GM19467 (cell line): ENCODE data around the gene EBLN2.

Experiments
- ATAC-seq: cut with Tn5 transposase; IDR thresholded peaks from one replicate; pipeline ENCODE4 v1.9.1; 2021; ENCODE audit warnings: mild to moderate bottlenecking, moderate library complexity; ENCODE audit not compliant: unreplicated experiment

The EBLN2 gene

GRCh38 chr3:73061416-73061815 is at the start of gene EBLN2:
Gene EBLN2 (plus strand): TSS chr3:73061659. CDS start chr3:73062082, 423 bp downstream.
- ATAC-seq, result no peak

- no peak for ATAC-seq
Observed at GRCh38 chr3:73018298-73018697, 43.2 kb upstream of the EBLN2 start.

DNA sequence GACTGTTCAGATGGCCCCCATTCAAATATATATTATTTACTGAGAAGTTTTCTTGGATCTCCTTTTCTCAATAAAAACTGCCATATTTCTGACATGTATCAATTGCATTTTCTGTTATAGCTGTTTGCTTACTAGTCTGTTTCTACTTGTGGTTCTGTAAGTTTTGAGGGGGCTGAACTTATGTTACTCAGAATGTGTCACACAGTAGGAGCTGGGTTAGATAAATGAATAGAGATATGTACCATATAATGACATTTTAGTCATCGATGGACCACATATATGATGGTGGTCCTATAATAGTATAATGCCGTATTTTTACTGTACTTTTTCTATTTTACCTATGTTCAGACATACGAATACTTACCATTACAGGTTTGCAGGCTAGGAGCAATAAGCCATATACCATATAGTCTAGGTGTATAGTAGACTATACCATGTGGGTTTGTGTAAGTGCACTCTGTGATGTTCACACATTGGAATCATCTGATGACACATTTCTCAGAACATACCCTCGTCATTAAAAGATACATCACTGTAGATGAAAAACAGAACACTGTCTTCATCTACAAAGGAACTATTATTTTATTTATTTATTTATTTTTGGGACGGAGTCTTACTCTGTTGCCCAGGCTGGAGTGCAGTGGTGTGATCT is 42.5 kb upstream of the EBLN2 start:
- ATAC-seq, result no peak

- ATAC-seq, result no peak
Observed at GRCh38 chr3:73021301-73021835, 40.1 kb upstream of the EBLN2 start.

DNA sequence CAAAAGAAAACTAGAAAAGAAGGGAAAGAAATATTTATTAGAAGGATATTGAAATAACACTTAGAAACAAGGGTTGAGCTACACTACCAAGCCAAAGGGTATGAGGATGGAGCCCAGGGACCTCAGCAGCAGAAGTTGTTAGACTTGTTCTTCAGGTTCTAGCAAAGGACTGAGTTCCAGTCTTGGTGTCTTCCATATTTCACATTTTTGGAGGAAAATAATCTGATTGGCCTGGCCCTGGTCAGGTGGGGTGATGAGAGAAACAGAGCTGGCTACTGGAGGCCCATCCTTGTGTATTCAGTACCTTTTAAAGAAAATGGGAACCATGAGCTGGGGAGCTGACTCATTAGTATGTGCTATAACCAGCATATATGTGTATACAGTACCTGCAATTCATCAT is 36.6 kb upstream of the EBLN2 start:
- no peak for ATAC-seq

GRCh38 chr3:73026111-73026759 is 35.2 kb upstream of the EBLN2 start:
- no peak for ATAC-seq

- no peak for ATAC-seq
Observed at GRCh38 chr3:73026760-73027113, 34.7 kb upstream of the EBLN2 start.

DNA sequence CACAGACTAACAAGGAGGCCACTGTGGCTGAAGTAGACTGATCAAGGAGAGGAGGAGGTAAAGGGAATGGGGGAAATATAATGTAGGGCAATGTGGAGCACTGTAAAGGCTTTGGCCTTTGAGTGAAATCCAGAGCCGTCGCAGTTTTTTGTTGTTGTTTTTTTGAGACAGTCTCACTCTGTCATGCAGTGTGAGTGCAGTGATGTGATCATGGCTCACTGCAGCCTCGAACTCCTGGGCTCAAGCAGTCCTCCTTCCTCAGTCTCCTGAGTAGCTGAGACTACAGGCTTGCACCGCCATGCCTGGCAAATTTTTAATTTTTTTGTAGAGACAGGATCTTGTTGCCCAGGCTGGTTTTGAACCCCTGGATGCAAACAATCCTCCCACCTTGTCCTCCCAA is 32.7 kb upstream of the EBLN2 start:
- ATAC-seq, result no peak

GRCh38 chr3:73029321-73029796 is 32.1 kb upstream of the EBLN2 start:
- ATAC-seq, result no peak

GRCh38 chr3:73030073-73030597 is 31.3 kb upstream of the EBLN2 start:
- ATAC-seq, result no peak

DNA sequence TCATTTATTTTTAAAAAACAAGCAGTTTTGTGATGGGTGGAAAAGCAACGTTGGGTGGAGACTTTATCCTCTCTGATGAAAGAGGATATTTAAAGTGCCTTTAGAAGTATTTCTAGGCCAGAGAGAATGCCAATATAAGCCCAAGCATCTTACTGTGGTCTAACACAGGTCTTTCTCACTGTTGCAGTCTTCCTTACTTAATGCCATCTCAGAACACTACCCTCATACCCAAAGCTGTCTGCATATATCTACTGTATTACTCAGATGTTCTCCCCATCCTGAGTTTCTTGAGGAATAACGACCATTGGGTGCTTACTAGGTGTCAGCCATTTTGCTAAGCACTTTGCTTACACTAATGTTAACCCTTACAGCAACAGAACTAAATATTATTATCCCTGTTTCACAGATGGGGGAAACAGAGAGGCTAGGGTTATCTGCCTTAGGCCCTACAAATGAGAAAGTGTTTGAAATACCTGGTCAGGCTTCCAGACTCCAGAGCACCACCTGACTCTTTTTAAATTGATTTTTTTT is 29.8 kb upstream of the EBLN2 start:
- no peak for ATAC-seq

GRCh38 chr3:73036694-73037591 is 24.5 kb upstream of the EBLN2 start:
- ATAC-seq, result no peak

DNA sequence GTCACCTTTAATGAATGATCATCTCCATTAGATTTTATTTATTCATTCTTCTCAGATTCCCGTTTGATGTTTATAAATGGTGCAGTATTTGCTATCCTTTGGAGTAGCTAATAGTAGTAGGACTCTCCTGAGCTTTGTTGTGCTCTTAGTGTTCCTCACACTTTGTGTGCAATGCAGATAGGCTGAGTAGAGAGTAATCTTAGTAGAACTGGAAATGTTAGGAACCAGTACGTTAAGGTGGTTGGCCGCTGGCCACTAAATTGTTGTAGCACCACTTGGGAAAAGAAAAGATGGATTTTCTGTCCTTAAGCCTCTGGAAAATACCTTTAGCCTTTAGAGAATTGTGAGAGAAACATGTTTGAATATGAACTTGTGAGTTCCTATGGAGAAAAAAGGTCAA is 19.9 kb upstream of the EBLN2 start:
- ATAC-seq, result no peak

DNA sequence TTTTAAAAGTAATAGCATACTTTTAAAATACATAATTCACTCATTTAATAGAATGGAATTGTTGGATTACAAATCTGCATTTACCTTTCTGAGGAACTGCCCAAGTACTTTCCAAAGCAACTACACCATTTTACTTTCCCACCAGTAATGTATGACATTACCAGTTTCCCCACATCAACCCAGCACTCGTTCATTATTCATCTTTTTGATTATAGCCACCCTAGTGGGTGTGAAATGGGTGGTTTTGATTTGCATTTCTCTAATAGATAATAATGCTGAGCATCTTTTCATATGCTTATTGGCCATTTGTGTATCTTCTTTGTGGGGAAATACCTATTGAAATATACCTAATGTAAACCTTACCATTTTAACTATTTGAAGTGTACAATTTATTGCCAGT is 18.0 kb upstream of the EBLN2 start:
- no peak for ATAC-seq

DNA sequence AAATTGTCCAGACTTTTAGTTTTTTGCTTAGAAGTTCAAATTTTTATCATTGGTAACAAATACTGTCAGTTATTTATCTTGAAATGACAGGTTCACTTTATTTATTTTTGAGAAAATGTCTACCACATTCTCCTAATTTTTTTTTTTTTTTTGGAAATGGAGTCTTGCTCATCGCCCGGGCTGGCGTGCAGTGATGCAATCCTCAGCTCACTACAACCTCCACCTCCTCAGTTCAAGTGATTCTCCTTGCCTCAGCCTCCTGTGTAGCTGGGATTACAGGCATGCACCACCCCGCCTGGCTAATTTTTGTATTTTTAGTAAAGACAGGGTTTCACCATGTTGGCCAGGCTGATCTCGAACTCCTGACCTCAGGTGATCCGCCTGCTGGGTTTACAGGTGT is 16.1 kb upstream of the EBLN2 start:
- ATAC-seq, result no peak

DNA sequence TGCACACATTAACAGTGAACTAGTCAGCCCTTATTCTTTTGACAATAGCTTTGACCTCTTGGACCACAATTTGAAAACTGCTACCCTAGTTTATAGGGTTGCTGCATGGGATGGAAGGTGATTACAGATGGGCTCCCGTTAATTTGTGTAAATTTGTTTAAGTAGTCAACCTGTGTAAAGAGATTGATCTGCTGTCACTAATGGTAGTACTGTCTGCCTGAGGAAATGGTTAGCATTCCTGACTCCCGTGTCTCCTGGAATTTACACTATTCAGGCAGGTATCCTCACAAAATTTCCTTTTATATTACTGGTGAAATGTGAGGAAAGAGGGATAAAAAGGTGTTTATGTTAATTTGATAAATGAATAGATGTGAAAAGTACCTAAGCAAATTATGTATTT is 15.3 kb upstream of the EBLN2 start:
- no peak for ATAC-seq

DNA sequence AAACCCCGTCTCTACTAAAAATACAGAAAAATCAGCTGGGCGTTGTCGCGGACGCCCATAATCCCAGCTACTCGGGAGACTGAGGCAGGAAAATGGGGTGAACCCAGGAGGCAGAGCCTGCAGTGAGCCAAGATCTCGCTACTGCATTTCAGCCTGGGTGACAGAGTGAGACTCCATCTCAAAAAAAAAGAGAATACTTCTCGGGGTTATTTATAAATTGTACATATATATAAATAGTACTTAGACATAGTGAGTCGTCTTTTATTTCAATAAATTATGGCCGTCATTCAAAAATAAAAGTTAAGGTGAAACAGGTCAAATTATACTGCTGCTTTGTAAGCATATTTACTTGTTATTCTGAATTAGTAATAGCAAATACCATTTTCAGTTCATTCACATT is 12.1 kb upstream of the EBLN2 start:
- no peak for ATAC-seq

GRCh38 chr3:73052857-73053256 is 8.6 kb upstream of the EBLN2 start:
- ATAC-seq, result no peak

DNA sequence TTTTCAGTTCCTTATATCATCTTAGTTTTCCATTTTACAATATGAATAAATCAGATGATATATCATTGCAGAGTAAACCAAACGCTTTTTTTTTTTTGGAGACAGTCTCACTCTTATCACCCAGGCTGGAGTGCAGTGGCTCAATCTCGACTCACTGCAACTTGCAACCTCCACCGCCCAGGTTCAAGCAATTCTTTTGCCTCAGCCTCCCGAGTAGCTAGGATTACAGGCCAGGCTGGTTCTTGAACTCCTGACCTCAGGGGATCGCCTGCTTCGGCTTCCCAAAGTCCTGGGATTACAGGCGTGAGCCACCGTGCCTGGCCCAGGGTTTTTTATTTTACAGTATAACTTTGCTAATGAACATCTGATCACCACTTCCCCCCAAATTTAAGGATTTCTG is 5.9 kb upstream of the EBLN2 start:
- ATAC-seq, result no peak

- ATAC-seq, result no peak
Observed at GRCh38 chr3:73056014-73056844, 5.2 kb upstream of the EBLN2 start.
